GM13976 (cell line): ENCODE data around the gene PRKCH.

Experiments
- DNase-seq: peaks from one replicate; pipeline ENCODE4 v3.0.0; 2012; ENCODE audit warnings: low spot score
- CTCF ChIP-seq: IDR thresholded peaks from 2 replicates; pipeline ENCODE4 v1.5.1; 2012; ENCODE audit warnings: borderline replicate concordance, mild to moderate bottlenecking; ENCODE audit not compliant: insufficient read depth; ENCODE audit errors: extremely low read depth, missing control alignments, control extremely low read depth
- in situ Hi-C: fragments of 300-500 bp; cut with MboI; formaldehyde crosslinking; loops from one replicate; pipeline ENCODE4 v1.12.0; 2022; ENCODE audit warnings: low sequenced_read_pairs, mixed read lengths, inconsistent platforms; ENCODE audit not compliant: unreplicated experiment

The PRKCH gene

GRCh38 chr14:61491224-61491623 is 169.8 kb downstream of the PRKCH start:
- DNase-seq = no peak
- TF ChIP-seq CTCF = no peak
- in situ Hi-C loops = no loop called here

- TF ChIP-seq CTCF = no peak
- in situ Hi-C loops = no loop called here
- DNase-seq = no peak
Observed at GRCh38 chr14:61491876-61492434, 170.6 kb downstream of the PRKCH start.

GRCh38 chr14:61492474-61492873 is 171.1 kb downstream of the PRKCH start:
- no peak for DNase-seq
- in situ Hi-C loops = no loop called here

GRCh38 chr14:61493239-61493638 is 171.9 kb downstream of the PRKCH start:
- no peak for DNase-seq
- TF ChIP-seq CTCF = no peak
- in situ Hi-C loops = no loop called here

More at GRCh38 chr14:61492474-61492873, 171.1 kb downstream of the PRKCH start:
- no peak for TF ChIP-seq CTCF

- in situ Hi-C loops = no loop called here
- no peak for TF ChIP-seq CTCF
Observed at GRCh38 chr14:61494018-61494417, 172.6 kb downstream of the PRKCH start.

GRCh38 chr14:61495809-61496208 is 174.4 kb downstream of the PRKCH start:
- DNase-seq = no peak
- in situ Hi-C loops = no loop called here
- no peak for TF ChIP-seq CTCF

More at GRCh38 chr14:61494018-61494417, 172.6 kb downstream of the PRKCH start:
- no peak for DNase-seq
